GM20000 (cell line): ENCODE measurements around the gene HOGA1.

Source experiments
- DNase-seq: peaks from one replicate; pipeline ENCODE4 v3.0.0; 2012; ENCODE audit warnings: low spot score
- TF ChIP-seq, protein P1 (sequence below): IDR thresholded peaks from 2 replicates; pipeline ENCODE4 v1.5.1; 2012; ENCODE audit warnings: mild to moderate bottlenecking, control low read depth; ENCODE audit errors: extremely low read depth, missing control alignments

HOGA1 gene

DNA sequence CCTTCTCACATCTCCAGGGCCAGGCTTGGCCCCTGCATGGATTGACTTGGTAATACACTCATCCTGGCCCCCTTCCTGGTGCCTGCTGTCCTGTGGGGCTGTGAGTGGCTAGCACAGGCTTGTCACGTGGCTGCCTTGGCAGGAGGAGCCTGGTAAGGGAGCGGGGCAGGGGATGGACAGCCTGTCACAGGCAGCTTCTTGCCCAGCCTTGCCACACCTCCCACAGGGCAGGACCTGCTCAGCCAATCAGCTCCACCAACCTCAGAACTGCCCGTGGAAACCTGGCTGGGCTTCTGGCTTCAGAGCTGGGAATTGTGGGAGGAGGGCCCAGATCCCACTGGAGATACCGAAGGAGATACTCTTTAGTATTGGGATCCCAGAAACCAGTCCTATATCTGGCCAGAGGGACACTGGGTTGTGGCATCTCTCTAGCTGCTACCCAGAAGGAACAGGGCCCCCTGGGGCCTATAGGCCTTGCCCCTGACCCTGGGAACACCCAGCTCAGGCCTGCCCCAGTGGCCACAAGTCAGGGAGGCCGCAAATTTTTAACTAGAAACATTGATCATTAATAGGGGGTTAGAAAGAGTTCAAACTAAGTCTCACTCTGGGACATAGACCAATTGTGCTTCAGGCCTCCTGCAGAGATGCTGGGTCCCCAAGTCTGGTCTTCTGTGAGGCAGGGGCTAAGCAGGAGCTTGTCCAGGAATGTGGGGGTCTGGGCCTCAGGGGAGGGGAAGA is at the start of gene HOGA1:
Gene HOGA1 (plus strand): TSS at position 330 of the 738 bp plus-strand sequence. CDS start 315 bp downstream, at position 645.
- TF ChIP-seq, protein P1, sequence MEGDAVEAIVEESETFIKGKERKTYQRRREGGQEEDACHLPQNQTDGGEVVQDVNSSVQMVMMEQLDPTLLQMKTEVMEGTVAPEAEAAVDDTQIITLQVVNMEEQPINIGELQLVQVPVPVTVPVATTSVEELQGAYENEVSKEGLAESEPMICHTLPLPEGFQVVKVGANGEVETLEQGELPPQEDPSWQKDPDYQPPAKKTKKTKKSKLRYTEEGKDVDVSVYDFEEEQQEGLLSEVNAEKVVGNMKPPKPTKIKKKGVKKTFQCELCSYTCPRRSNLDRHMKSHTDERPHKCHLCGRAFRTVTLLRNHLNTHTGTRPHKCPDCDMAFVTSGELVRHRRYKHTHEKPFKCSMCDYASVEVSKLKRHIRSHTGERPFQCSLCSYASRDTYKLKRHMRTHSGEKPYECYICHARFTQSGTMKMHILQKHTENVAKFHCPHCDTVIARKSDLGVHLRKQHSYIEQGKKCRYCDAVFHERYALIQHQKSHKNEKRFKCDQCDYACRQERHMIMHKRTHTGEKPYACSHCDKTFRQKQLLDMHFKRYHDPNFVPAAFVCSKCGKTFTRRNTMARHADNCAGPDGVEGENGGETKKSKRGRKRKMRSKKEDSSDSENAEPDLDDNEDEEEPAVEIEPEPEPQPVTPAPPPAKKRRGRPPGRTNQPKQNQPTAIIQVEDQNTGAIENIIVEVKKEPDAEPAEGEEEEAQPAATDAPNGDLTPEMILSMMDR = no peak
- no peak for DNase-seq

DNA sequence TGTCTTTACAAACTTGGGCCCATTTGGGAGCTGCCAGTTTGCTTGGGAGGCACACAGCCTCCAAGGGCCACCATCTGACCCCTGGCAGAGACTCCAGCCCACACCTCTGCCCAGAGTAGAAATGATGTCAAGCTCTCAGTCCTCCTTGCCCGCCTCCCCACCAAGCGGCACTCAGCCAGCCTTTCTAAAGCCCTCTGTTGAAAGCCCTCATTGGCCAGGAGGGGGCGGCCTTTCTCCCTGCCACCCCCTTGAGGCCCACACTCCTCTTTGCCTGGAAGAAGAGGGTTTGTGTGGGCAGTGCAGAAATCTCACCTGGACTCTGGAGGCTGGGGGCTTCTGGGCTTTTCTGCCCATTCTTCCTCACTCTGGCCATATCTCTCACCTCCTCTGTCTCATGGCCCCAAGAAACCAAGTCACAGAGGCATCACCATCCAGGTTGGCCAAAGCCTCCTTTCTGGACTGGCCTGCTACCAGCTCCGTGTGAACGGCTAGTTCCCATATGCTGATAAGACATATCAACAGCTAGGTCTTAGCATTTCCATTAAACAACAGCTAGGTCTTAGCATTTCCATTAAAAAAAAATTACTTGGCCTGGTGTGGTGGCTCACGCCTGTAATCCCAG is 49.3 kb upstream of the HOGA1 start:
- TF ChIP-seq, protein P1 = peak; percentile 61
- DNase-seq = peak; percentile 78

DNA sequence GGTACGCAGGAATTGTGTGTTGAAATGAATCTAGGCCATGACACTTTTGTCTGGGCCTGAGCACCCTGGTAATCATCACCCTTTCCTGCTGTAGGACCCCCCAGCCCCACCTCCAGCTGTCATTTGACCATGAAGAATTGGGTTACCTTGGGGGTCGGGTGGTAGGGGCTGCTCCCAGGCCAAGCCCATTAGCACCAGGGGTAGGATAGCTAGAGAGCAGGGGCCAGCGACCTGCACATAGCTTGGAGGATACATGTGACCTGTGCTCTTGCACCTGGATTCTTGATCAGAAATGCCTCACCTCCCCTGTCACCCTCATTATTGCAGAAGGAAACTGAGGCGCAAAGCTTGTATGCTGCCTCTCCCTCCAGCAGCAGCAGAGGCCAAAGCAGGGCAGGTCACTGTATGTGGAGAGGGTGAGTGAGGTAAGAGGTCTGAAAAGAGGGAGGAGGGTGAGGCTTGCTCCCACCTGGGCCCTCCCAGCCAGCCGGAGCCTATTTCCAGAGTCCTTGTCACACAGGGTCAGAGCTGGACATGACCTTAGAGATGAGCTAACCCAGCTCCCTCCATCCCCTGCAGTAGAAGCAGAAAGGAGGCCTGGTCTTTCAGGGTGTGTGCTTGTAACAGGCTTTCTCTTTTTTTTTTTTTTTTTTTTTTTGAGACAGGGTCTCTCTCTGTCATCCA is 46.9 kb upstream of the HOGA1 start:
- TF ChIP-seq, protein P1 = no peak
- no peak for DNase-seq

DNA sequence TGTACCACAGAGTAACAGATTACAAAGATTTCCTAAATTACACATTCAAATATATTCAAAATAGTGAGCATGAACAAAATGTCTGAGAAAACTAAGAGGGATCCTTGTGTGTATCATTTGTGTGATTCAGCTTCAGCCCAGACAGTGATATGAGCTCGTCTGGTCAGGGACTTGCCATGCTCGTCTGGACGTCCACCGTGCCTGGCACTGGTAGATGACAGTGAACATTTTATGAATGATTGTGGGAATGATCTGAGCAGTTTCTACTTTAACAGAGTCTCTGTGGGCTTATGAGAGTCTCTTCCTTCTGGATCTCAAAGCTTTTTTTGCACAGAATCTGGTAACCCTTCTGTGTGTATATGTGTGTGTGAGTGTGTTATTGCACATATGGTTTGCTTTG is 45.8 kb upstream of the HOGA1 start:
- TF ChIP-seq, protein P1 = no peak
- DNase-seq = no peak

DNA sequence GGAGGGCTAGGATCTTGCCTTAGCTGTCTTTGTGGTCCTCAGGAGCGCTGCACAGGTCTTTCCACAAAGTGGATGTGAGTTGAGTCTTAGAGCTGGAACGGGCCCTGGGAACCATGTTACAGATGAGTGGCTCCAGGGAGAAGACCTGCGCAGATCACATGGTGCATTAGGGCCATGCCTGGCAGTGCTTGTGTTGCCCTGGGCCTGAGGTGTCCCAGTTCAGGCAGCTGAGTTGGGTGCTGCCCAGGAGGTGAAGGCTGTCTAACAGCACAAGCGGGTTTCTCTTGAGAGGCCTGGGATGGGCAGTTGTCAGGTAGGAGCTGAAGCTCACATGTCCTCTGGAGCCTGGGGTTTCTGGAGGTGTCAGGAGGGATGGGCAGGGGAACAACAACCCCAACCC is 45.4 kb upstream of the HOGA1 start:
- DNase-seq = no peak
- TF ChIP-seq, protein P1 = no peak

DNA sequence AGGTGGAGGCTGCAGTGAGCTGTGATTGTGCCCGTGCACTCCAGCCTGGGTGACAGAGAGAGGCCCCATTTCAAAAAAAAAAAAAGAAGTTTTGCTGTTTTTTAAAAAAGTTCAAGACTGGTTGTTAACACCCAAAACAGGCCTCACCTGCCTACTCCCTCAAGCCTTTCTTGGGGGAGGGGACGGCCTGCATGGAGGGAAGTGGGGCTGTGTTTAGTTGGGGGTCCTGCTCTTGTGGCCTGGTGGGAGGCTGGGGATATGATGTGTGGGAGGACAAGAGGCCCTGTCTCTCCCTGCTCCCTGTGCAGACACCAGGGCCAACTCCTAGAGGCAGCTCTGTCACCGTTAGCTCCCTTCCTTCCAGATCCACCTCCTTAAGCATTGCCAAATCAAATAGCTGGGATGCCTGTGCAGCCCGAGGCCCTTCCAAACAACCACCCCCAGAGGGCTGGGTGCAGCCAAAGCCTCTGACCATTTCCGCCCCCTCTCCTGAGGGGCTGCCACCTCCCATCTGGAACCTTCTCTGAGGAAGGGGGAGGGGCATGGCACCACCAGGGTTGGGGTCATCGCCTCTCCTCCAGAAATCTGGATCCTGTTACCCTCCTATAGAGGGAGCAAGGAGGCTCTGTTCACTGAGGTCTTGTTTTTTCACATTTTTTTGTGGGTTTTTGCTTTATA is 44.5 kb upstream of the HOGA1 start:
- DNase-seq = no peak
- TF ChIP-seq, protein P1 = no peak
